HEK293T (cell line): ENCODE results near the gene OPCML.

Experiments used
- ARNT ChIP-seq: fragments of 450-650 bp; IDR thresholded peaks from 2 replicates; pipeline ENCODE4 v1.6.1; 2017; ENCODE audit warnings: mild to moderate bottlenecking
- BHLHE40 ChIP-seq: fragments of 450-650 bp; IDR thresholded peaks from 2 replicates; pipeline ENCODE4 v1.6.1; 2016; ENCODE audit warnings: mild to moderate bottlenecking, moderate library complexity, borderline replicate concordance
- ELF4 ChIP-seq: fragments of 450-650 bp; IDR thresholded peaks from 2 replicates; pipeline ENCODE4 v1.6.1; 2017; ENCODE audit warnings: antibody characterized with exemption
- FOXA1 ChIP-seq: fragments of 450-650 bp; IDR thresholded peaks from 2 replicates; pipeline ENCODE4 v1.6.1; 2016; ENCODE audit warnings: mild to moderate bottlenecking
- FOXK2 ChIP-seq: fragments of 450-650 bp; IDR thresholded peaks from 2 replicates; pipeline ENCODE4 v1.6.1; 2016; ENCODE audit warnings: mild to moderate bottlenecking
- FOXM1 ChIP-seq: fragments of 450-650 bp; IDR thresholded peaks from 2 replicates; pipeline ENCODE4 v1.6.1; 2017; ENCODE audit warnings: mild to moderate bottlenecking, borderline replicate concordance
- HDGF ChIP-seq: fragments of 450-650 bp; IDR thresholded peaks from 2 replicates; pipeline ENCODE4 v1.6.1; 2017; ENCODE audit warnings: antibody characterized with exemption, borderline replicate concordance
- L3MBTL2 ChIP-seq: fragments of 450-650 bp; conservative IDR thresholded peaks from 2 replicates; pipeline ENCODE4 v1.6.1; 2016; ENCODE audit warnings: mild to moderate bottlenecking
- LEF1 ChIP-seq: fragments of 450-650 bp; IDR thresholded peaks from 2 replicates; pipeline ENCODE4 v1.6.1; 2017; ENCODE audit warnings: mild to moderate bottlenecking, borderline replicate concordance
- SP1 ChIP-seq: fragments of 450-650 bp; IDR thresholded peaks from 2 replicates; pipeline ENCODE4 v1.6.1; 2017
- TARDBP ChIP-seq: fragments of 450-650 bp; IDR thresholded peaks from 2 replicates; pipeline ENCODE4 v1.6.1; 2016

- TF ChIP-seq SP1 = no peak
- TF ChIP-seq LEF1 = no peak
- no peak for TF ChIP-seq FOXK2
- no peak for TF ChIP-seq HDGF
- no peak for TF ChIP-seq ELF4
- TF ChIP-seq FOXM1 = no peak
- TF ChIP-seq BHLHE40 = no peak
- no peak for TF ChIP-seq FOXA1
- TF ChIP-seq L3MBTL2 = no peak
- no peak for TF ChIP-seq ARNT
- no peak for TF ChIP-seq TARDBP
These were observed 273.6 kb downstream of the OPCML start for GRCh38 chr11:133258751-133259150.
